Activated T-cell treated with anti-CD3 and anti-CD28 coated beads for 1 hour (primary cell): ENCODE data around the gene HERC2.

ENCODE experiments used
- DNase-seq: peaks from one replicate; pipeline ENCODE4 v3.0.0-alpha.2; 2020; ENCODE audit warnings: low read depth

The HERC2 gene

DNA sequence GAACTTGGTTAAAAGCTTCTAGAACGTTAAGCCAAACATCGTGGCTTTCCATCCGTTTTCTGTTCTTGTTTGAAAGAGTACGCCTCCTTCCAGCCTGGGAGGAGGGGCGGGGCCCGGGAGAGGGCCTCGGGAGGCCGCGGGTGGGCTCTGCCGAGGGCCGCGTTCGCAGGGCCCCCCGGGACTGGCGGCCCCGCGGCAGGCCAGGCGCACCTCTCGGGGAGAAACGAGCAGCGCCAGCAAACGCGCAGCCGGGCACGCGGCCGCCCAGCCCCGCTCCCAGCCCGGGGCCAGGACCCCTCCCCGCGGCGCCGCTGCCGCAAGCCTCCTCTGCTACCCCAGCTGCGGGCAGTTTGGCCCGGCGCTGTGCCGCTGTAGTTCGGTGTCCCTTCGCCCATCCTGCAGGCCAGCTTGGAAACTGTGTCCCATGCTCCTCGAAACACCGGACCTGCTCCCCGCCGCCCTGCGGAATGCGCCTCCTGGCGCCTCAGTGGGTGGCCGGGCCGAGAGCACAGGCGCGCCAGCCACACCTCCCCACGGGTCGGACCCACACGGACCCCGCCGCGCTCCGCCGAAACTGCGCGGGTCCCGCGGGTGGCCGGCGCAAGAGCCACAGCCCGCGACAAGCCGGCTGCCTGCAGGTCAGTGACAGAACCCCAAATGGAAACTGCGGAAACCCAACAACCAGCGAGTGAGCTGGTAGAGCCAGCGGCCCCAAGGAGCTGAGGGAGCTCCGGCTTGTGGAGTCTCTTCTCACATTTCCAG lies 225.1 kb downstream of the HERC2 start:
- DNase-seq = no peak

- no peak for DNase-seq
Observed at GRCh38 chr15:28096411-28096669, 225.6 kb downstream of the HERC2 start.

DNA sequence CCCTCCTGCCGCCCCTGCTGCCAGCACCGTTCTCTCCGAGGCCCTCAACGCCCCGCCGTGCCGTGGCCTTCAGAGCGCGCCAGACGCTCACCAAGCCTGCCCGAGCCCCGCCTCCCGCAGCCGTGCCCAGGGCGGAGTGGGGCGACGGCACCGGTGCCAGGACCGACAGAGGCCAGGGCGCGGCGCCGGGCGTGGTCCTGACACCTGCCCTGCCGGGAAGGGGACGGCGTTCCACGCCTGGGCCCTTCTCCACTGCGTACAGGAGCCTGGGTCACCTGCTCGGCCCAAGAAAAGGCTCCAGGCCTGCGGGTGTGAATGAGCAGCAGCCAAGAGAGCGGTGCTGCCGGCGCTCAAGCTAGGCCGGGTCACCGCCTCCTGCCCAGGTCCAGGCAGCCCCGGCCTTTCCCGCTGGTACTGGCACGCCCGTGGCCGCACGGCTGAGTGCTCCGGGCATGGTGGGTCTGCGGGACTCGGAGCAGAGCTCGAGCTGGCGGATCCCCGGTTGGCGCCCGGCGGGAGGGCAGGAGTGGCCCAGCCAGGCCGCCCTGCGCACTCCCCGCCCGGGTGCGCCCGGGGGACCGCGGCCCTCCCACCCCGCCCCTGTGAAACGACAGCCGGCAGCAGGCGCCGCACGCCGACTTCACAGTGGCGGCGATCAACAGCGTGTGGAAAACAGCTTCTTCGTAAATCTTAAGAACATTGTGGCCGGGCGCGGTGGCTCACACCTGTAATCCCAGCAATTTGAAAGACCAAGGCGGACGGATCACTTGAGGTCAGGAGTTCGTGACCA lies 227.1 kb downstream of the HERC2 start:
- no peak for DNase-seq

GRCh38 chr15:28093752-28094535 lies 228.0 kb downstream of the HERC2 start:
- no peak for DNase-seq

DNA sequence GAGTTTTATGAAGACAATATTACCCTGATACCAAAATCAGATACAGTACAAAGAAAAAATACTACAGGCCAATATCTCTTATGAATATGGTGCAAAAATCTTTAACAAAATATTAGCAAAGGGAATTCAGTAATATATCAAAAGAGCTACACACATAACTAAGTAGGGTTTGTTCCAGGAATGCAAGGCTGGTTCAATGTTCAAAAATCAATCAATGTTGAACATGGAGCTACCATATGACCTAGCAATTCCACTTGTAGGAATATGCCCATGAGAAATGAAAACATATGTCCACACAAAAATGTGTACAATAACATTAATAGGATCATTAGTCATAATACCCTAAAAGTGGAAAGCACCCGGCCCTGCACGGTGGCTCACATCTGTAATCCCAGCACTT lies 230.7 kb downstream of the HERC2 start:
- DNase-seq = no peak

- DNase-seq = no peak
Observed at GRCh38 chr15:28086175-28086703, 235.7 kb downstream of the HERC2 start.

GRCh38 chr15:28085489-28086174 lies 236.3 kb downstream of the HERC2 start:
- DNase-seq = no peak

GRCh38 chr15:28084547-28084946 lies 237.4 kb downstream of the HERC2 start:
- DNase-seq = no peak

DNA sequence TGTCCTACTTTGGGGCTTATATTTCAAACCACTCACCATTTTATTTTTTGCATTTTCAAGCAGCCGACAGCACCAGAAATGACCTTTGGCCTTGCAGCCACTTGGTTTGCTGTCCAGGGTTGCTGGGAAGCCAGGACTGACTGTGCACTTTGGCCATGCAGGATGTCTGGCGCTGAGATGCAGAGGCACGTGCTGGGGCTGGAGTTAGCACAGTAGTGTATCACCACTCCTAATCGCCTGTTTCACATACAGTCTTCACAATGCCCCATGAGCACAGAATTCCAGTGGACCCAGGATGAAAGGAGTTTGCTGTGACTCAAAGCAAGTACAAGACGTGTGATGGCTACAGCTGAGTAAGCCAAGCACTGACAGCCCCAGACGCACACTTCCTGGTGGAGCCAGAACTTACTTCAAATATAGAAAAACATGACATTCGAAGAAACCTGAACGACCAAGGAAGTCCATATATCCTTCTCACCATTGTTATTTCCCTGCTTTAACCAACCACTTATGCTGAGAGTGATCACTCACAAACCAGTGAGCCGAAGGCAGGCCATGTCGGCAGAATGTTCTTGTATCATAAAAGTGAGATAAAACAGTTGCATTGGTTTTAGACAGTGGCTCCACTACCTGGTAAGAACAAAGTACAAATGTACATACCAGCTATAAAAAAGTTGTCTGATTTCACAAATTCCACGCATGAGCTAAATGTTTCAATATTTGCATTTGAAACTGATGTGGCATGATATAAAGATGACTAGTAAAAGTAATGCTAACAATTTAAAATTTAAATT lies 238.9 kb downstream of the HERC2 start:
- no peak for DNase-seq

- DNase-seq = no peak
Observed at GRCh38 chr15:28081594-28081993, 240.4 kb downstream of the HERC2 start.

DNA sequence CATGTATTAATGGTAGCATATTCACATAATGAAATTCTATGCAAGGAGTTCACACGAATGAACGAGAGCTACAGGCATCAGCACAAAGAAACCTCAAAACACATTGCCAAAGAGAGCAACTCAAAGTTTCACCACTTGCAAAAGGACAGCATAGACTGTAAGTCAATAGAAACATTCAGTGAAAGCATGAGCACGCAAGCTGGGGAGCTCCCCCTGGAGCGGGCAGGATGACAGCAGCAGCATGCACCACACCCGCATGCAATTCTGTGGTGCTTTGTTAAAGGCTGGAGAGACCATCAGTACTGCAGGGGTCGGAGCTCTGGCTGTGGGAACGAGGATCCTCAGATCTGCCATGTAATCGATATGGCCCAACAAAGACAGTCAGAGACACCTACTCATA lies 241.6 kb downstream of the HERC2 start:
- no peak for DNase-seq

DNA sequence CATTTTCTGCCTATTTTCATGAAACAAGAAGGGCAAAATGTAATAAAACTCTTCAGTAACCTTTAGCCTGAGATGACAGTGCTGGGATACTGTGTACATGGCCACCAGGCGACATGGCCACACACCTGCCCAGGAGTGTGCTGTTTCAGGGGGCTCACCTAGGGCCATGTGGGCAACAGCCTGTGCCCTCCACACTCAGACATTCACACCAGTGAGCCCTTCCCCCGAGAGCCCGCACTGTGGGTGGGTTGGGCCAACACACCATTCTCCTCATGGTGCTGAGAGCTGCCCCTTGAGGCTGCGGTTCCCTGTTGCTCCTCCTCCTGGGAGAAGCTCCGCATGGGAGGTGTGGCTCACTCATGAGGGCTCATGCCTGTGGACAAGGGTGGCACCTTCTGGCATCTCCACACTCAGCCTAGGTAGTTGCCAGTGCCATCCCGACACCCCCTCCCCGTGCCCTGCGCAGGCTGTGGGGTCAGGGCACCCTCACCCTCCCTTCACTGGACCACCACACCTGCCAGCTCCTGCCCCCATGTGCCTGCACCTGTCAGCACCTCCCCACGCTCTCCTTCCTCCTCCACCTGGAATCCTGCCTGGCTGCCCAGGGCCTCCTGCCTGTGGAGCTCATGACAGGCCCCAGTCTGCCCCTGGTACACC lies 242.5 kb downstream of the HERC2 start:
- DNase-seq = no peak

DNA sequence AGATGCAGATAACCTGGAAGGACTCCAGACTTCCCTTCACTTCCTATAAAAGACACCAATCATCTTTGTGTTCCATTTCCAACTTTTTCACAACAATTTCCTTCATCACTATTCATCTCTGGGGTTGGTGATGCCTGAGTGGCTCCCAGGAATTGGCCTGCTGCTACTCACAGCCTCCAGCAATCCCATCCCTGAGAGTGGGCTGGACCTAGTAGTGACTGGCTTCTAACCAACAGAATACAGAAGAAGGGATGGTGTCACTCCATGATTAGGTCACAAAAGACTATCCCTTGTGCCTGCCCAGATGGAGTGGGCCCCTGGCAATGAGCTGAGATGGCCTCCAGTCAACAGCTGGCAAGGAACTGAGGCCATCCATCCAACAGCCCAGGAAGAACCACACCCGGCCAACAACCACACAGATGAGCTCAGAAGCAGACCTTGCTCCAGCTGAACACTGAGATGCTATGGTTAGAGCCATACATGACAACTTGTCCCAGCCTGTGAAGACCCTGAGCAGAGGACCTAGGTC lies 243.7 kb downstream of the HERC2 start:
- no peak for DNase-seq

GRCh38 chr15:28075573-28075972 lies 246.4 kb downstream of the HERC2 start:
- DNase-seq = no peak

- DNase-seq = no peak
Observed at GRCh38 chr15:28068930-28069329, 253.0 kb downstream of the HERC2 start.

GRCh38 chr15:28066231-28066630 lies 255.7 kb downstream of the HERC2 start:
- DNase-seq = no peak
